Prostate gland (tissue), 2 donors: ENCODE measurements around the gene CASKIN1. TPM values are rescaled to one million over a fixed set of nuclear protein-coding genes. Genes with fewer than 3 reads are reported as not detected.
A peak's percentile ranks its signal among the peaks of the same experiment; 100 is the strongest.

ENCODE experiments used
- DNase-seq: peaks from one replicate; pipeline ENCODE4 v3.0.0-alpha.2; 2019; ENCODE audit warnings: low spot score
- H3K27ac ChIP-seq, 2 donors: fragments of 200-600 bp; sonication (generic); 2 replicates each; pipeline ENCODE4 v1.5.1; 2017 to 2019
- H3K27me3 ChIP-seq: fragments of 200-600 bp; sonication (generic); replicated peaks from 2 replicates; pipeline ENCODE4 v1.5.1; 2019; ENCODE audit not compliant: insufficient read depth
- H3K36me3 ChIP-seq, 2 donors: fragments of 200-600 bp; sonication (generic); 1 replicate in 1 of 2; 2 replicates in 1 of 2; pipeline versions ENCODE4 v1.5.1 to v1.8.1; 2017 to 2019
- H3K4me1 ChIP-seq: fragments of 200-600 bp; sonication (generic); replicated peaks from 2 replicates; pipeline ENCODE4 v1.5.1; 2019
- H3K4me3 ChIP-seq, 2 donors: fragments of 200-600 bp; sonication (generic); 2 replicates each; pipeline ENCODE4 v1.5.1; 2017 to 2019
- H3K9me3 ChIP-seq: fragments of 200-600 bp; sonication (generic); 2 replicates; pipeline ENCODE4 v1.5.1; 2017
- POLR2A ChIP-seq: fragments of 450-650 bp; IDR thresholded peaks from one replicate; pipeline ENCODE4 v1.6.1; 2016; ENCODE audit warnings: antibody characterized with exemption, mild to moderate bottlenecking
- POLR2AphosphoS5 ChIP-seq: sonication (generic); formaldehyde crosslinking; IDR thresholded peaks from one replicate; pipeline ENCODE4 v1.6.1; 2017; ENCODE audit warnings: antibody characterized with exemption
- WGBS: methylation state at CpG from one replicate; pipeline ENCODE4 v1.1.5; 2018; 5-methylcytosine and 5-hydroxymethylcytosine counted together
- intact Hi-C: fragments of 100-400 bp; cut with DNase I; formaldehyde crosslinking; loops from one replicate; pipeline ENCODE4 v1.14.2; 2022
- total RNA-seq, 2 donors: library from RNA; depleted of rRNA; stranded (reverse); fragments of >200 nt; gene quantifications; one replicate each; pipeline ENCODE4 v1.1.0, GENCODE V29; 2016
- TF ChIP-seq, protein P1 (sequence below), 4 experiments: fragments of 200-600 bp in 2 of 4; fragments of 450-650 bp in 2 of 4; sonication (generic) in 2 of 4; IDR thresholded peaks; 1 replicate in 3 of 4; 2 replicates in 1 of 4; pipeline ENCODE4 v1.5.1; 2016 to 2019; ENCODE audit warnings: antibody characterized with exemption in 4 of 4, mild to moderate bottlenecking in 2 of 4, moderate library complexity in 2 of 4

Gene CASKIN1
- total RNA-seq, 2 donors from 2014 or later: 0.77 to 5.3 TPM

DNA sequence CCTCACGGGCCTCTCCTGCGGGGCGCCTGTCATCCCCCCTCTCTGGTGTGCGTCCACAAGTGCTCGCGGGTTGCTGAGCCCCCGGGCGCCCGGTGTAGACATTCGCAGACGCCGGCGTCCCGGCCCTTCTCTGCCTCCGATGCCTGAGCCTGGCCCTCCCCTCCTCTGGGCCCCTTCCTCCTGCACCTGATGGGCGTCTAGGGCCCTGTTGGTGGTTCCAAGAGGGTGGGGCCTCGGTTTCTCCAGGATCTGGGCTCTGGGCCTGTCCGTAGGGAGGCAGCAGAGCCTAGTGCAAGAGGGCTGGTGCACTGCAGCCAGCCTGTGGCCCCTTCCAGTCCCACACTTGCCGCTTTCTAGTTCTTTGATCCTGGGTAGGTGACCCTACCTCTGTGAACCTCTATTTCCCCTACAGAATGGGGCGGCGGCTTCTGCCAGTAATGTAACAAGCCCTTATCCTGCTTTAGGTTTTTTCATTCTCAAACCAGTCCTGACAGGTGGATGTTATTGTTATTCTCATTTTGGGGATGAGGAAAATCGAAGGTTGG, 27.6 kb upstream of the CASKIN1 start:
- WGBS: 4% methylated on average over 22 of the region's 22 CpGs
- TF ChIP-seq POLR2AphosphoS5 (peak; percentile 8), POLR2A (no peak)
- TF ChIP-seq, protein P1, sequence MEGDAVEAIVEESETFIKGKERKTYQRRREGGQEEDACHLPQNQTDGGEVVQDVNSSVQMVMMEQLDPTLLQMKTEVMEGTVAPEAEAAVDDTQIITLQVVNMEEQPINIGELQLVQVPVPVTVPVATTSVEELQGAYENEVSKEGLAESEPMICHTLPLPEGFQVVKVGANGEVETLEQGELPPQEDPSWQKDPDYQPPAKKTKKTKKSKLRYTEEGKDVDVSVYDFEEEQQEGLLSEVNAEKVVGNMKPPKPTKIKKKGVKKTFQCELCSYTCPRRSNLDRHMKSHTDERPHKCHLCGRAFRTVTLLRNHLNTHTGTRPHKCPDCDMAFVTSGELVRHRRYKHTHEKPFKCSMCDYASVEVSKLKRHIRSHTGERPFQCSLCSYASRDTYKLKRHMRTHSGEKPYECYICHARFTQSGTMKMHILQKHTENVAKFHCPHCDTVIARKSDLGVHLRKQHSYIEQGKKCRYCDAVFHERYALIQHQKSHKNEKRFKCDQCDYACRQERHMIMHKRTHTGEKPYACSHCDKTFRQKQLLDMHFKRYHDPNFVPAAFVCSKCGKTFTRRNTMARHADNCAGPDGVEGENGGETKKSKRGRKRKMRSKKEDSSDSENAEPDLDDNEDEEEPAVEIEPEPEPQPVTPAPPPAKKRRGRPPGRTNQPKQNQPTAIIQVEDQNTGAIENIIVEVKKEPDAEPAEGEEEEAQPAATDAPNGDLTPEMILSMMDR (IDR thresholded peaks at IDR 0.05): peak in 2 of 4 experiments; percentile 30 to 47
- Histone ChIP-seq H3K36me3 (peaks cover under 1 to 3% of the 10 kb centered on the region in 2 donors), H3K9me3 (no peaks in the 10 kb centered on the region), H3K4me1 (peaks cover 12% of the 10 kb centered on the region), H3K27ac (peak overlapping the region; percentile 79 to 87), H3K27me3 (no peaks in the 10 kb centered on the region), H3K4me3 (peak overlapping the region; percentile 68 to 79)
- intact Hi-C loops: no loop called here
- peak; percentile 42 for DNase-seq

DNA sequence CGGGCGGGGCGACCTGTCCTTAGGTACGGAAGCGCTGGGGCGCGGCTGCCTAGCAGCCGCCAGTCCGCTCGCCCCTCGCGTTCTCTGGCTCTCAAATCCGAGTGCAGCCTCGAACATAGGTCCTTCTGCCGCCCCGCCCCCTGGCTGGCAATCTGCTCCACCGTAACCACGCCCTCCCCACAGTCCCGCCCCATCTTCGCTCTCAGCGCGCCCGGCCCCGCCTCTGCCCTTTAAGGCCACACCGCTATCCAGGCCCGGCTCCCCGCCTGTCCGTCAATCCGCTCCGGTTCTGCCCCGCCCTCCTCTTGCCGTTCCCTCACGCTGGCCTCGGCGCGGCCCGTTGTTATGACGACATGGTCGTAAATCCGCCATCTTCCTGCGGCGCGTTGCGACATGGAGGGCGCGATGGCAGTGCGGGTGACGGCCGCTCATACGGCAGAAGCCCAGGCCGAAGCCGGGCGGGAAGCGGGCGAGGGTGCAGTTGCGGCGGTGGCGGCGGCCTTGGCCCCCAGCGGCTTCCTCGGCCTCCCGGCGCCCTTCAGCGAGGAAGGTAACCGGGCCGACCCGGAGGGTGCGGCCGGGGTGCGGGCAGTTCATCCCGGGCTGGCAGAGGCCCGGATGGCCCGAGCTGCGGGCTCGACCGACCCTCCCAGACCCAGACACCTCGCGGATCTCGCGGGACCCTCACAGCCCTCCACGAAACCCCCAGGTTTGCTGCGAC, 27.0 kb upstream of the CASKIN1 start, which contains the start of gene E4F1:
Gene E4F1 (plus strand): TSS at position 371 of the 721 bp plus-strand sequence. CDS start 23 bp downstream, at position 394.
- Histone ChIP-seq H3K9me3 (no peaks in the 10 kb centered on the region), H3K36me3 (no peaks in the 10 kb centered on the region), H3K4me1 (peaks cover 11% of the 10 kb centered on the region), H3K4me3 (peak within 1 kb of the TSS; percentile 68 to 79), H3K27me3 (no peaks in the 10 kb centered on the region), H3K27ac (peak within 1 kb of the TSS; percentile 79 to 87)
- peak; percentile 99 for TF ChIP-seq POLR2AphosphoS5
- TF ChIP-seq, protein P1 (IDR thresholded peaks at IDR 0.05): peak in 3 of 4 experiments; percentile 14 to 45 (median 35)
- TF ChIP-seq POLR2A: peak; percentile 85
- under 1% methylated on average over 80 of the region's 82 CpGs for WGBS
- peak; percentile 99 for DNase-seq
- intact Hi-C loops: no loop called here

DNA sequence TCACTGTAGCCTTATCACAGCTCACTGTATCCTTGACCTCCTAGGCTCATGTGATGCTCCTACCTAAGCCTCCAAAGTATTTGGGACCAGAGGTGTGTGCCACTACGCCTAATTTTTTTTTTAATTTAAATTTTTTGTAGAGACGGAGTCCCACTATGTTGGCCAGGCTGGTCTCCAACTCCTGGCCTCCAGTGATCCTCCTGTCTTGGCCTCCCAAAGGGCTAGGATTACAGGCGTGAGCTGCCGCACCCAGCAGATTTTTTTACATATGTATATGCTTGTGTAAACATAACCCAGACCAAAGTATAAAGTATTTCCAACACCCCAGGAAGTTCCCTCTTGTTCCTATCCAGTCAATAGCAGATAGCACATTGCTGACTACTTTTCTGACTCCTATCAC, 19.9 kb upstream of the CASKIN1 start:
- no peak for DNase-seq
- no peak overlapping the region for H3K4me3 ChIP-seq
- no peaks in the 10 kb centered on the region for H3K27me3 ChIP-seq
- no peaks in the 10 kb centered on the region for H3K36me3 ChIP-seq
- intact Hi-C loops: no loop called here
- TF ChIP-seq POLR2AphosphoS5: no peak
- TF ChIP-seq, protein P1 (IDR thresholded peaks at IDR 0.05): no peak
- TF ChIP-seq POLR2A: no peak
- no peaks in the 10 kb centered on the region for H3K9me3 ChIP-seq
- 94% methylated on average over 4 of the region's 4 CpGs for WGBS
- H3K4me1 ChIP-seq: peaks cover 19% of the 10 kb centered on the region
- no peak overlapping the region for H3K27ac ChIP-seq

DNA sequence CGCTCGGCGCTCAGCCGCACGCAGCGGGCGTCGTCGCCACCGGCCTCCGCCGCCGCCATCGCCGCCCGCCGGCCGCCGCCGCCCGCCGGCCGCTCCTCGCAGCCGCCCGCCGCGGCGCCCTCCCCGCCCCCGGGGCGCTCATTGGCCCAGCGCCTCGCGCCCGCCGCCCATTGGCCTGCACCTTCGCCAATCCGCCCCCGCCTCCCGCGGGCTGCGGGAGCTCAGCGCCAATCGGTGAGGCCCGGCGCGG, 18.2 kb upstream of the CASKIN1 start, which contains the start of gene PGP:
Gene PGP (minus strand): TSS at position 122 of the 250 bp plus-strand sequence. CDS start 63 bp downstream, at position 59.
- Histone ChIP-seq H3K27ac (peak within 1 kb of the TSS; percentile 83 to 86), H3K27me3 (no peaks in the 10 kb centered on the region), H3K4me3 (peak within 1 kb of the TSS; percentile 59 to 70), H3K36me3 (no peaks in the 10 kb centered on the region), H3K9me3 (no peaks in the 10 kb centered on the region), H3K4me1 (peaks cover 19% of the 10 kb centered on the region)
- intact Hi-C loops: no loop called here
- WGBS: 1% methylated on average over 25 of the region's 48 CpGs
- TF ChIP-seq, protein P1 (IDR thresholded peaks at IDR 0.05): no peak
- TF ChIP-seq POLR2AphosphoS5 (no peak), POLR2A (no peak)
- DNase-seq: no peak
